ENCODE measurements around the gene DNAJC15.
"Not testable (repeated sequence)": the region's sequence is repeated elsewhere in the genome, so short reads cannot be mapped to it uniquely, and the experiment has no call there.

The DNAJC15 gene

GRCh38 chr13:43003729-43004128 lies 19.7 kb upstream of the DNAJC15 start:
- no peak for DNase-seq (ENCODE audit: low read depth, low spot score)

- DNase-seq (ENCODE audit: low read depth, low spot score), result no peak
Observed at GRCh38 chr13:43005460-43006236, 17.7 kb upstream of the DNAJC15 start.

- DNase-seq (ENCODE audit: low read depth, low spot score), result no peak
Observed at GRCh38 chr13:43006893-43007631, 16.3 kb upstream of the DNAJC15 start.

- DNase-seq (ENCODE audit: low read depth, low spot score), result no peak
Observed at GRCh38 chr13:43008596-43008995, 14.8 kb upstream of the DNAJC15 start.

GRCh38 chr13:43009506-43009905 lies 13.9 kb upstream of the DNAJC15 start:
- no peak for DNase-seq (ENCODE audit: low read depth, low spot score)

- no peak for DNase-seq (ENCODE audit: low read depth, low spot score)
Observed at GRCh38 chr13:43014162-43014561, 9.2 kb upstream of the DNAJC15 start.

- DNase-seq (ENCODE audit: low read depth, low spot score), result no peak
Observed at GRCh38 chr13:43016226-43016625, 7.2 kb upstream of the DNAJC15 start.

GRCh38 chr13:43019811-43020210 lies 3.6 kb upstream of the DNAJC15 start:
- no peak for DNase-seq (ENCODE audit: low read depth, low spot score)

GRCh38 chr13:43020794-43021193 lies 2.6 kb upstream of the DNAJC15 start:
- DNase-seq (ENCODE audit: low read depth, low spot score), result no peak

GRCh38 chr13:43021926-43022670 lies 1.3 kb upstream of the DNAJC15 start:
- DNase-seq (ENCODE audit: low read depth, low spot score), result no peak

GRCh38 chr13:43022934-43023288 lies 475 bp upstream of the DNAJC15 start:
- DNase-seq (ENCODE audit: low read depth, low spot score), result no peak

- DNase-seq (ENCODE audit: low read depth, low spot score), result no peak
Observed at GRCh38 chr13:43026262-43026661, 2.9 kb downstream of the DNAJC15 start.

GRCh38 chr13:43030548-43030947 lies 7.2 kb downstream of the DNAJC15 start:
- no peak for DNase-seq (ENCODE audit: low read depth, low spot score)

- DNase-seq (ENCODE audit: low read depth, low spot score), result no peak
Observed at GRCh38 chr13:43031881-43032280, 8.5 kb downstream of the DNAJC15 start.

- no peak for DNase-seq (ENCODE audit: low read depth, low spot score)
Observed at GRCh38 chr13:43033038-43033437, 9.7 kb downstream of the DNAJC15 start.

- no peak for DNase-seq (ENCODE audit: low read depth, low spot score)
Observed at GRCh38 chr13:43036351-43037250, 13.2 kb downstream of the DNAJC15 start.

GRCh38 chr13:43039966-43040365 lies 16.6 kb downstream of the DNAJC15 start:
- no peak for DNase-seq (ENCODE audit: low read depth, low spot score)

- DNase-seq (ENCODE audit: low read depth, low spot score), result not testable (repeated sequence)
Observed at GRCh38 chr13:43040581-43041368, 17.4 kb downstream of the DNAJC15 start.

GRCh38 chr13:43041369-43041921 lies 18.1 kb downstream of the DNAJC15 start:
- DNase-seq (ENCODE audit: low read depth, low spot score), result no peak

- DNase-seq (ENCODE audit: low read depth, low spot score), result no peak
Observed at GRCh38 chr13:43042410-43042921, 19.1 kb downstream of the DNAJC15 start.

Data from smooth muscle cell of the brain vasculature (primary cell).